Natural killer cell (primary cell): Measurements from ENCODE around the gene PCTP. TPM values are rescaled to one million over a fixed set of nuclear protein-coding genes. Genes with fewer than 3 reads are reported as not detected.

Experiments
- ATAC-seq, 3 donors: fragments of 150-1000 bp in 2 of 3; fragments of 200-7000 bp in 1 of 3; cut with Tn5 transposase; 1 replicate in 1 of 3; 2 replicates in 2 of 3; pipeline ENCODE4 v1.10.0; 2021; ENCODE audit warnings: mild to moderate bottlenecking in 2 of 3, moderate library complexity in 2 of 3
- DNase-seq, 2 donors: peaks; one replicate each; pipeline versions ENCODE4 v3.0.0 to v3.0.0-alpha.2; 2013 to 2021; ENCODE audit warnings: mixed read lengths in 1 of 2
- H3K27ac ChIP-seq: one replicate; pipeline ENCODE4 v1.5.1; 2013; ENCODE audit warnings: mild to moderate bottlenecking, low read length
- H3K27me3 ChIP-seq: one replicate; pipeline ENCODE4 v1.6.1; 2013; ENCODE audit warnings: low read length; ENCODE audit not compliant: control insufficient read depth, insufficient read depth
- H3K36me3 ChIP-seq: one replicate; pipeline ENCODE4 v1.6.1; 2013; ENCODE audit warnings: low read length; ENCODE audit not compliant: control insufficient read depth, insufficient read depth
- H3K4me1 ChIP-seq: one replicate; pipeline ENCODE4 v1.6.1; 2013; ENCODE audit warnings: low read length; ENCODE audit not compliant: control insufficient read depth, insufficient read depth
- H3K4me3 ChIP-seq: one replicate; pipeline ENCODE4 v1.5.1; 2013; ENCODE audit warnings: low read length
- H3K9me3 ChIP-seq: one replicate; pipeline ENCODE4 v1.6.1; 2013; ENCODE audit warnings: low read length; ENCODE audit not compliant: control insufficient read depth, insufficient read depth
- H3K27ac Mint-ChIP-seq, 2 donors: one replicate each; pipeline ENCODE4 v1.8.0; 2022; ENCODE audit warnings: mild to moderate bottlenecking in 2 of 2, mixed read lengths in 2 of 2, moderate library complexity in 1 of 2
- H3K27me3 Mint-ChIP-seq, 2 donors: one replicate each; pipeline ENCODE4 v1.8.0; 2022; ENCODE audit warnings: low read depth in 2 of 2, mixed read lengths in 2 of 2
- H3K36me3 Mint-ChIP-seq: one replicate; pipeline ENCODE4 v1.8.0; 2022; ENCODE audit warnings: mixed read lengths
- H3K4me1 Mint-ChIP-seq, 2 donors: one replicate each; pipeline ENCODE4 v1.8.0; 2022; ENCODE audit warnings: mixed read lengths in 2 of 2
- H3K4me3 Mint-ChIP-seq: one replicate; pipeline ENCODE4 v1.8.0; 2022; ENCODE audit warnings: mild to moderate bottlenecking, moderate library complexity, mixed read lengths
- H3K9me3 Mint-ChIP-seq, 2 donors: one replicate each; pipeline ENCODE4 v1.8.0; 2022; ENCODE audit warnings: mixed read lengths in 2 of 2
- CTCF ChIP-seq: fragments of 200-600 bp; IDR thresholded peaks from one replicate; pipeline ENCODE4 v1.8.0; 2022; ENCODE audit warnings: antibody characterized with exemption
- WGBS: methylation state at CpG from one replicate; pipeline ENCODE4 v1.1.7; 2013; ENCODE audit warnings: missing lambda C conversion rate; ENCODE audit not compliant: insufficient coverage; 5-methylcytosine and 5-hydroxymethylcytosine counted together
- intact Hi-C: fragments of 100-400 bp; cut with micrococcal nuclease; formaldehyde crosslinking; loops from one replicate; pipeline ENCODE4 v1.14.2; 2022
- total RNA-seq, 4 donors: library from RNA; stranded (reverse); fragments of 120-200 nt in 1 of 4; gene quantifications; one replicate each; pipeline versions ENCODE4 v1.2.3 to v1.2.4, GENCODE V29; 2013 to 2022

The PCTP gene
- total RNA-seq, 3 donors from 2014 or later (not counting 1 experiment from before 2014, with no cell fraction given) = 6.3 to 9.5 (median 9.2) TPM

GRCh38 chr17:55751720-55752250 is 934 bp downstream of the PCTP start:
- Mint-ChIP-seq H3K27ac (peak overlapping the region; percentile 52 to 57), H3K27me3 (peaks cover 0 to 10% of the 10 kb centered on the region in 2 donors), H3K4me3 (peak overlapping the region; percentile 88), H3K4me1 (peaks cover 21 to 38% of the 10 kb centered on the region in 2 donors), H3K36me3 (no peaks in the 10 kb centered on the region), H3K9me3 (no peaks in the 10 kb centered on the region)
- intact Hi-C loops = no loop called here
- WGBS = 89% methylated on average over 4 of the region's 4 CpGs
- ATAC-seq (no peak), DNase-seq (peak in 1 of 2 donors; percentile 6)
- no peak for TF ChIP-seq CTCF
- H3K4me1 ChIP-seq = peaks cover 14% of the 10 kb centered on the region
- H3K9me3 ChIP-seq = no peaks in the 10 kb centered on the region
- peak overlapping the region; percentile 83 for H3K4me3 ChIP-seq
- no peaks in the 10 kb centered on the region for H3K36me3 ChIP-seq
- H3K27ac ChIP-seq = no peak overlapping the region
- H3K27me3 ChIP-seq = no peaks in the 10 kb centered on the region

DNA sequence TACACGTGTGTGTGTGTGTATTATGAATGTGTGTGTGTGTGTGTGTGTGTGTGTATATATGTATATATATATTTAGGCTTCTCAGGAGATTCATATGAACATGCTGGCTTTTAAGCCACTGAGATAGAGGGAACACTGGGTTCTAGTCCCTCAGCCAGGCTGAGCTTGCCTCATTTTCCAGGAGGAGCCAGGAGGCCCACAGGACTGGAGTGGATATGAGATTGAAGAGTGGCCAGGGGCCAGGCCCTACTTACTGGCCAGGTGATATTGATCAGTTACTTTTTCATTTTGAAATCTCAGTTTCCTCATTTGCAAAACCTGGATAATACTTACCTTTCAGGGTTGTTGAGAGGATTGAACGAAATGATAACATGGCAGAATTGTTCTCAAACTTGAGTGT is 5.8 kb downstream of the PCTP start:
- WGBS = 100% methylated on average over 1 of the region's 2 CpGs
- intact Hi-C loops = no loop called here
- no peaks in the 10 kb centered on the region for H3K36me3 Mint-ChIP-seq

GRCh38 chr17:55757659-55758058 is 6.8 kb downstream of the PCTP start:
- no peak for TF ChIP-seq CTCF
- Histone ChIP-seq H3K9me3 (no peaks in the 10 kb centered on the region), H3K4me3 (no peak overlapping the region), H3K36me3 (no peaks in the 10 kb centered on the region), H3K27ac (no peak overlapping the region), H3K27me3 (no peaks in the 10 kb centered on the region), H3K4me1 (no peaks in the 10 kb centered on the region)
- no peaks in the 10 kb centered on the region for H3K36me3 Mint-ChIP-seq
- no peak overlapping the region for H3K4me3 Mint-ChIP-seq
- no peaks in the 10 kb centered on the region for H3K9me3 Mint-ChIP-seq
- no peak overlapping the region for H3K27ac Mint-ChIP-seq
- no peaks in the 10 kb centered on the region for H3K27me3 Mint-ChIP-seq
- intact Hi-C loops = no loop called here
- no peak for ATAC-seq
- WGBS = 100% methylated on average over 1 of the region's 1 CpG
- no peak for DNase-seq
- peaks cover 24 to 27% of the 10 kb centered on the region in 2 donors for H3K4me1 Mint-ChIP-seq

More for the DNA sequence above, 5.8 kb downstream of the PCTP start:
- no peak overlapping the region for H3K27ac Mint-ChIP-seq
- no peak overlapping the region for H3K27ac ChIP-seq
- H3K4me3 ChIP-seq = no peak overlapping the region
- H3K9me3 Mint-ChIP-seq = no peaks in the 10 kb centered on the region
- peaks cover 4% of the 10 kb centered on the region for H3K4me1 ChIP-seq
- no peaks in the 10 kb centered on the region for H3K36me3 ChIP-seq
- no peaks in the 10 kb centered on the region for H3K9me3 ChIP-seq
- no peaks in the 10 kb centered on the region for H3K27me3 ChIP-seq
- no peak for DNase-seq
- ATAC-seq = no peak
- no peak for TF ChIP-seq CTCF
- H3K4me3 Mint-ChIP-seq = no peak overlapping the region
- peaks cover 27 to 29% of the 10 kb centered on the region in 2 donors for H3K4me1 Mint-ChIP-seq
- H3K27me3 Mint-ChIP-seq = no peaks in the 10 kb centered on the region

- Histone ChIP-seq H3K27me3 (no peaks in the 10 kb centered on the region), H3K27ac (no peak overlapping the region), H3K4me3 (no peak overlapping the region), H3K36me3 (no peaks in the 10 kb centered on the region), H3K9me3 (no peaks in the 10 kb centered on the region), H3K4me1 (no peaks in the 10 kb centered on the region)
- Mint-ChIP-seq H3K36me3 (no peaks in the 10 kb centered on the region), H3K9me3 (no peaks in the 10 kb centered on the region), H3K4me1 (peaks cover 23 to 24% of the 10 kb centered on the region in 2 donors), H3K27me3 (no peaks in the 10 kb centered on the region), H3K4me3 (no peak overlapping the region), H3K27ac (no peak overlapping the region)
- DNase-seq (no peak), ATAC-seq (no peak)
- intact Hi-C loops = no loop called here
- TF ChIP-seq CTCF = no peak
Measured at GRCh38 chr17:55758171-55758570, 7.3 kb downstream of the PCTP start.
